IPS DF 19.7 (cell line): Measurements from ENCODE around the gene FBLN2.

Source experiments
- DNase-seq: peaks from one replicate; pipeline ENCODE4 v3.0.0-alpha.2; 2013; ENCODE audit warnings: low read depth, low spot score

The FBLN2 gene

DNA sequence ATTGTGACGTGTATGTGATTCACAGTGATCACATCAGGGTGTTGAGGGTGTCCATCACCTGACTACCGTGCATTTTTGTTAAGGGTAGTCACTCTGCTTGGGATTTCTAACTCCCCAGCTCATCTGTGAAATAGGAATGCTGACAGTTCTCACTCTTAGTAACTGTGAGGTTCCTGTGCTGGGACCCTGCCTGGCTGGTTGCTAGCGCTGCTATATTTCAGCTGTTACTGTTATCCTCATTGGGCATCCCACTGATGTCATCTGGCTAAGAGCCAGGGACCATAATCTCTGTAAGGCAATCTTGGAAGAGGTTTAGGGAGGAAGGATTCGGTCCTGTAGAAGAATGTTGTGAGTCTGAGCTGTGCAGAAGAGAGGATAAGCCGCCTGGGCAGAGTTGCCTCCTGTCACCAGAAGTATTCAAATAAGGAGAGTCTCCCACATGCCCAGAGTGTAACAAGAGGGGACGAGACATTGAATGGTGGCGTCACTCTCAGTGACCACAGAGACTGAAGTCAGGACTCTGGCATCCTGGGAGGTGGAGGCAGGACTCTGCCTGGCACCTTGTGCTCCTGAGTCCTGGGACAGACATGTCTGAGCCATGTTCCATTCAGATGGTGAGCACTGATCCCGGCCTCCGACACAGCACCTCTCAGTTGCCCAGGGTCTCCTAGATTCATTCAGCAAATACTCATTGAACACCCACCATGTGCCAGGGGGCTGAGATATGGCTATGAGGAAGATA lies 52.2 kb downstream of the FBLN2 start:
- DNase-seq = no peak

DNA sequence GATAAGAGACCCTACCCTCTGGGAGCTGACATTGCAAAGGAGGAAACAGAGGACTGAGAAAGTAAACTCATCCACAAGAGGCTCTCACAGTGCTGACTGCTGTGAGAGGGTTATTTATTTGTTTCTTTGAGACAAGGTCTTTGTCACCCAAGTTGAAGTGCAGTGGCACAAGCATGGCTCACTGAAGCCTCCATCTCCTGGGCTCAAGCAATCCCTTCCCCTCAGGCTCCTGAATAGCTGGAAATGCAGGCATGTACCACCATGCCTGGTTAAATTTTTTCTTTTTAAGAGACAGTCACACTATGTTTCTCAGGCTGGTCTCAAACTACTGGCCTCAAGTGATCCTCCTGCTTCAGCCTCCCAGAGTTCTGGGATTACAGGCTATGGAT lies 52.8 kb downstream of the FBLN2 start:
- DNase-seq = no peak

DNA sequence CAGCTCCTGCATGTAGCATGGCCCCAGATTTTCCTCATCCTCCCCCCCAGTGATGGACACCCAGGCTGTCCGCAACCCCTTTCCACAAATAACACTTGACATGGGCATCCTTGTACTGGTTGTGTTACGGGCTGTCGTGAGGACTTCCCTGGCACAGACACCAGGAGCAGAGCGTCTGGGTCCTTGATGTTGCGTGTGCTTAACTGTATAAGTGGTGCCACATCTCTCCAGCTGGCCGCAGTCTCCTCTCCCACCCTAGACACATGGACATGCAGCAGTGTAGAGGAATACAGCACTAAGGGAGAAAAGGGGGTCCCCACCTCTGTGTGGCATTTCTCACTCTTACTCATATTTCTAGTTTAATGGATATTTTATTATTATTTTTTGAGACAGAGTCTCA lies 56.6 kb downstream of the FBLN2 start:
- DNase-seq = no peak

DNA sequence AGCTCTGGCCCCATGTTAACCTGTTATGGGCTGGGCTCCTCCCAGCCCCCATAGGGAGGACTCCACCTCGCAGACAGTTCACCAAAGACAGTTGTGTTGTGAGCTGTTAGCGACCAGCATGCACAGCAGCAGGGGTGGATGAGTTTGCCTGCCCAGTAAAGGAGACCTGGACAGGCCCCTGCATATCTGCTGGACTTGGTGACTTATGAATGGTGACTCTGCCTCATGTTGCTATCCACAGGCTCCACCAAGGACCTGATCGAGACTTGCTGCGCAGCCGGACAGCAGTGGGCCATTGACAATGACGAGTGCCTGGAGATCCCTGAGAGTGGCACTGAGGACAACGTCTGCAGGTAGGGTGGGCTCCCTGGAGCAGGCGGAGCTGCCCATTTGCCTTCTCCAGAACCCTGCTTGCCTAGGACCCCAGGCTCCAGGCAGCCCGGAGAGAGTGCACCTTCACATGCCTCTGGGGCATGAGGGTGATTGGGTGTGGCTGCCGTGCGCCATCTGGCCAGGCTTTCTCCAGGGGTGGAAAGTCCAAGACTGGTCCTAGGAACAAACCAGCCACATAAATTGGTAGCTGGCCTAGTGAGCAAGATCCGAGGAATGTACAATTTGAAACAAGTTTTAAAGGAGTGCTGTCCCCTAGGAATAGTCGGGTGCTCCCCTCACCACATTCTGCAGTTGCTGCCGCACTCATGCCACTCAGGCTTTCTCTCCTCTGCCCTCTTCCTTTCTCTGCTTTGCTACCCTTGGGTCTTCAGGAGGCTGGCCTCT lies 59.1 kb downstream of the FBLN2 start:
- no peak for DNase-seq

DNA sequence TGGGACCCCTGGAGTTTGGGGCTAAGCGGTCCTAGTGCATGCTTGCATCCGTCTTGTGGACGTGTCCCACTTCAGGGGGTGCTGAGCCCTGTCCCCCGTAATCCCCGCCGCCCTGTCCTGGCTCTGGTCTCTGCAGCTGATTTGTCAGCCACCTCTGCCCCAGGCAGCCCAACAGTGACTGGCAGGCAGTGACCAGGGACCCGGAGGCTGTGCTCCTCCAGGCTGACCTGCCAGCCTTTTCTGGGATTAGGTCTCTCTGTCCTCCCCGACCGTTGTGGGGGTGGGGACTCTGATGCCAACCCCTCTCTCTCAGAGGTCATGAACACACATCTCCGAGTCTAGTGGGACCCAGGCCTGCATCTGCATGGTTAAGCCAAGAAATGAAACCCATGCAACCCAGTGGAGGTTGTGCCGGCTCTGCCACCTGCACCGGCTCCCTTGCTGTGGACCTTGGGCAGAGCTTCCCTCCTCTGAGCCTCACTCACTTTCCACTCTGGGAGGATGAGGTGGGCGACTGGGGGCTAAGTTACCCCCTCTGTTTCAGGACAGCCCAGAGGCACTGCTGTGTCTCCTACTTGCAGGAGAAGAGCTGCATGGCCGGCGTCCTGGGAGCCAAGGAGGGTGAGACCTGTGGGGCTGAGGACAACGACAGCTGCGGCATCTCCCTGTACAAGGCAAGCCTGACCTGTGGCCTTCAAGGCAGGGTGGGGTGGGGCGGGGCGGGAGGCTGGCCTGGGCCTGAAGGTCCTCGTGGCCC lies 60.2 kb downstream of the FBLN2 start:
- no peak for DNase-seq

DNA sequence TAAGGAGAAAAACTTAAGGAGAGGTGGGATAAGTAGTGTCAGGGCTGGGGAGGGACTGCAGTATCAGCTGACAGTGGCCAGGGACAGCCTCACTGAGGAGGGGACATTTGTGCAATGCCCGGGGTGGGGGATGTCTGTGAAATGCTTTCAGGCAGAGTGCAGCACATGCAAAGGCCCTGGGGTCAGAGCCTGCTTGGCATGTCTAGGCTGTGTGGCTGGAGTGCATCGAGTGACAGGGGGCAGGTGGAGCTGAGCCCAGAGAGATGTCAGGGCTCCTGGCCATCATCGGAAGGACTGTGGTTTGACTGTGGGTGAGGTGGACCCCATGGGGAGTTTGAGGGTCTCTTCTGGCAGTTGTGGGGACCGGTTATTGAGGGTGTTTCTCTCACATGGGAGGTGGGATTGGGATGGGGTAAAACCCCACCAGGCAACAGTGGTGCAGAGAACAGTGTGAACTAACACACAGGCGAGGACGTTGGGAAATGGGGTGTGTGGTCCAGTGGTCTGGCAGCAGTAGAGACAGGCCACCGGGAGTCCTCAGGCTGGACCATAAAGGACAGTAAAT lies 61.2 kb downstream of the FBLN2 start:
- DNase-seq = no peak

DNA sequence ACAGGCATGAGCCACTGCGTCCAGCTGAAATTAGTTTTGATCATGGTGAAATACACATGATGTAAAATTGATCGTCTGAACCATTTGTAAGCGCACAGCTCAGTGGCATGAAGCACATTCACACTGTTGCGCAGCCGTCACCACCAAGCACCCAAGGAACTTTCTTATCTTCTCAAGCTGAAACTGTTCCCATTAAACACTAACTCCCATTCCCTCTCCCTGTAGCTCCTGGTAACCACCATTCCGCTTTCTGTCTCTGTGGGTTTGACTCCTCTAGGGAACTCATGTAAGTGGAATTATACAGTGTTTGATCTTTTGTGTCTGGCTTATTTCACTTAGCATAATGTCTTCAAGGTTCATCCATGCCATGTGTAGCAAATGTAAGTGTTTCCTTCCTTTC lies 62.3 kb downstream of the FBLN2 start:
- DNase-seq = no peak

DNA sequence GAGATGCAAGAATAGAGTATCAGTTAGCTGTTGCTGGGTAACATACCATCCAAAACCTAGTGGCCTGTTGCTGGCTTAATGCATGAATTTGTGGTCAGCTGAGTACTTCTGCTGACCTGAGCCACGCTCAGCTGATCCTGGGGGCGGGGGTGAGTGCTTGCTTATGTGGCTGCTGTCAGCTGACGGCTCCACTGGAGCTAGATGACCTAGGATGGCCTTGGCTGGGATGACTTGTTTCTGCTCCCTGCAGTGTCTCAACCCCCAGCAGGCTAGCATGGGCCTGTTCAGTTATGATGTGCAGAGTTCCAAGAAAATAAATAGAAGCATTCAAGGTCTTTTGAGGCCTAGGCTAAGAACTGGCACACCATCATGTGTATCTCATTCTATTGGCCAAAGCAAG lies 63.9 kb downstream of the FBLN2 start:
- DNase-seq = no peak

DNA sequence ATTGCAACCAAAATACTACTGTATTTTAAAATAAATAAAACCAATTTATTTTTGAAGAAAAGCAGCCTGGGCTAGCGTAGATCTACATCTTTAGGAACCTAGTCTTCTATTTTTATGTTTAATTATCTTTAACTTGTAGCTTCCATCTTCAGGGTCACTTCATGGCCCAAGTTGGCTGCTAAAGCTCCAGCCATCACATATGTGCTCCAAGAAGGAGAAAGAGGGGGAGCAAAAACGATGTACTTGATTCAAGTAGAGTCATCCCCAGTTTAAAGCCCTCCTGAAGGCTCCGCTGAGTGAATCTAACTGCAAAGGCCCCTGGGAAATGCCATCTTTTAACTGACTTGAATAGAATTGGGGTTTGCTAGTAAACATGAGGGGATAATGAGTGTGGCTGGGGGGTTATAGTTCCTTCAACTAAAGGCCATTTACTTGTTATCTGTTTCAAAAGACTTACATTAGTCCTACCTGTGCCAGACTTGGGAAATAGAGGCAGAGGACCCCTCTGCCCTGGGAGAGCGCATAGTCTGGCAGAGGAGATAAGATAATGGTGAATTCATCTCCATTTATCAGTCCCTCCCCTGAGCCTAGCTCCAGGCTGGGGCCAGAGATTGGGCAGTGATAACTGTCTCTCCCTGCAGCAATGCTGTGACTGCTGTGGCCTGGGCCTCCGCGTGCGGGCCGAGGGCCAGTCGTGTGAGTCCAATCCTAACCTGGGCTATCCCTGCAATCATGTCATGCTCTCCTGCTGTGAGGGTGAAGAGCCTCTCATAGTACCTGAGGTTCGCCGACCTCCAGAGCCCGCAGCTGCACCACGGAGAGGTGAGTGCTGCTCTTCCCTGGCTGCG lies 64.6 kb downstream of the FBLN2 start:
- DNase-seq = no peak

DNA sequence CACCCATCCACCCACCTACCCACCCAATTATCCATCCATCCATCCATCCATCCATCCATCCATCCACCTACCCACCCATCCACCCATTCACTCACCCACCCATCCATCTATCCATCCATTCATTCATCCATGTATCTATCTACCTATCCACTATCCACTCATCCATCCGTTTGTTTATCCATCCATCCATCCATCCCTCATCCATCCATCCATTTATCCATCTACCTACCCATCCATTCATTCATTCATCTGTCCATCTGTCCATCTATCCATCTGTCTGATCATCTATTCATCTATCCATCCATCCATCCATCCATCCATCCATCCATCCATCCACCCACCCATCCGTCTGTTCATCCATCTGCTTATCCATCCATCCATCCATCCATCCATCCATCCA lies 65.7 kb downstream of the FBLN2 start:
- no peak for DNase-seq

DNA sequence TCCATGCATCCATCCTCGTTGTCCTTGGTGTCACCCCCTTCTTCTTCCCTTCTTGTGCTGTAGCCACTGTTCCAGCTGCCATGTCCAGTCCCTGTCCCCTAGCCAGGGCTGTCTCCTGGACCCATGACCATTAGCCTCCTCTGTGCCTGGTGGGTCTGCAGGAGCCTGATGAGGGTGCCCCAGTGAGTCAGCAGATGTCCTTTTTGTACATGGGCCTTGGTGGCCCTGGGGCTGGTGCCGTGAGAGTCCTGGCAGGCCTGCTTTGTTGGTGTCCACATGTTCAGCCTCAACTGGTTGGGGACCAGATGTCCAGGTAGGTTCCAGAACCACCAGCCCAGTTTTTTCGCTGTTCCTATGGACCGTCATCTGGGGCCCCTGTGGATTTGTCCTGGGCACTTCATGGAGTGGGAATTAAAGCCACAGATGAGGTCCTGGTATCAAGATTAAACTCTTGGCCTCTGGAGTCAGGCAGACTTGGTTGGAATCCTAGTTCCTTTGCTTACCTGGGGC lies 66.1 kb downstream of the FBLN2 start:
- DNase-seq = no peak

DNA sequence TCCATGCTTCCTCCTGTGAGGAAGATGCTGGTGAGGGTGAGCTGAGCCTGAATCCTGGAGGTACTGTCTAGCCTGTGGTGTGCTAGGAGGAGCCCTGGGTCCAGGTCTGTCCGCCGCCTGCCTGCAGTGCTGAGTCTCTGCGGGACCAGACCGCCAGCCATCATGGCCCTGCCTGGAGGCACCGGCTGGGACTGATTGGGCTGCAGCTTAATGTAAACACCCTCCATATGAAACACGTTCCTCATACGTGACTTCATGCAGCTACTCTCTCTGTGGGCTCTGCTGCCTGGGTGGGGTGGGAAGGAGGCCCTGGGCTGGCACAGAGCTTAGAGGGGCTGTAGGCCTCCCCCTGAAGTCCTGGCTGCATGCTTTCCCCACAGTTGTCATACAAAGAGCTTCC lies 67.4 kb downstream of the FBLN2 start:
- no peak for DNase-seq

DNA sequence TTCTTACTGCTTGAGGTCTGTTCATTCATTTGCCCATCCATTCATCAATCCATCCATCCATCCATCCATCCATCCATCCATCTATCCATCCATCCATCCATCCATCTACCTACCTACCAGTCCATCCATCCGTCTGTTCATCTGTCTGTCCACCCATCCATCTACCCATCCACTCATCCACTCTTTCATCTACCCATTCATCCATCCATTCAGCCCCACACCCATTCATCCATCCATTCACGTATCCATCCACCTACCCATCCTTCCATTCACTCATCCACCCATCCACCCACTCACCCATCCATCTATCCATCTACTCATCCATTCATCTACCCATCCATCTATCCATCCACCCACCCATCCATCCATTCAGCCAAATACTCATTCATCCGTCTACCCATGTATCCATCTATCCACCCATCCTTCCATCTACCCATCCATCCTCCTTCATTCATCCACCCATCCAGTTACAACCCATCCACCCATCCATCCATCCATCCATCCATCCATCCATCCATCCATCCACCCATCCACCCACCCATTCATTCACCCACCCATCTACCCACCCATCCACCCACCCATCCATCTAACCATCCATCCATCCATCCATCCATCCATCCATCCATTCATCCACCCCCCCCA lies 68.3 kb downstream of the FBLN2 start:
- no peak for DNase-seq

DNA sequence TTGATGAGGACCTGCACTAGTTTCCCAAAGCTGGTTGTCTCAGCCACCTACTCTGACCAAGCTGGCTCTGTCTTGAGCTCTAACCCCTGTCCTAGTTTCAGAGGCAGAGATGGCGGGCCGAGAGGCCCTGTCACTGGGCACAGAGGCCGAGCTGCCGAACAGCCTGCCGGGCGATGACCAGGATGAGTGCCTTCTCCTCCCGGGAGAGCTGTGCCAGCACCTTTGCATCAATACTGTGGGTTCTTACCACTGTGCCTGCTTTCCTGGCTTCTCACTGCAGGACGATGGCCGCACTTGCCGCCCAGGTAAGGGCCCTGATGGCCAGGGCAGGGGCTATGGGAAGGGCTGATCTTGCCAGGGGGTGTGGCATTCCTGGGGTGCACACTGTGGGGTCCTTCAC lies 69.1 kb downstream of the FBLN2 start:
- DNase-seq = no peak

DNA sequence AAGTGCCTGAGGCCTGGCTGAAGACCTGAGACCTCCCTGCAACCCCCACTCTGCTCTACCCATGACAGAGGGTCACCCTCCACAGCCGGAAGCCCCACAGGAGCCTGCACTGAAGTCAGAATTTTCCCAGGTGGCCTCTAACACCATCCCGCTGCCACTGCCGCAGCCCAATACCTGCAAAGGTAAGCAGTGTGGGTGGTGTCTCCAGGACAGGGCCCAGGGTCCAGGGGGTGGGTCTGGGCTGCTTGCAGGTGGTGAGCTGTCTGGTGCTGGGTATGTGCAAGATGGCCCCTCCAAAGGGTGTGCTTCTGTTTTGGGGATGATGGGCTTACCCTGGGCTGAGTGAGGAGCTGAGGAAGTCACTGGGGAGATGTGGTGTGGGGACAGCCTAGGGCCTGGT lies 69.9 kb downstream of the FBLN2 start:
- DNase-seq = no peak

DNA sequence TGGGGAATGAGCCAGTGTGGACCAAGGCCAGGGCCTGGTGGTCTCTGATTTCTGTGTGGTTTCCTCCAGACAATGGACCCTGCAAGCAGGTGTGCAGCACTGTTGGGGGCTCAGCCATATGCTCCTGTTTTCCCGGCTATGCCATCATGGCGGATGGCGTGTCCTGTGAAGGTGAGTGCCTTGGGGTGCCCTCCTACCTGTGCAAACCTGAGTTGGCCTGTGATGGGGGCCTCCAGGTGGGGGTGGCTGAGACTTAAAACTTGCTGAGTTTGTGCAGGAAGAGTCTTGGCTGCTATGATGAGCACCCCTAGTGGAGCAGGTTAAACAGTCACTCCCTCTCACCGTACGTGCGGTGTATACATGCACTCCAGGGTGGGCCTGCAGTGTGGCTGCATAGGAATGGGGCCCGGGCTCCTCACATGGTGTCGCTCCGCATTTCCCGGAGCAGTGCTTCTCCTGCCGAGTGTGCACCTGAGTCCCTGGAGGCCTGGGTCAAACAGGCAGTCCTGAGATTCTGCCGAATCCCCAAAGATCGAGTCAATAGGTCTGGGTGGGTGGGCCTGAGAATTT lies 70.8 kb downstream of the FBLN2 start:
- DNase-seq = no peak

DNA sequence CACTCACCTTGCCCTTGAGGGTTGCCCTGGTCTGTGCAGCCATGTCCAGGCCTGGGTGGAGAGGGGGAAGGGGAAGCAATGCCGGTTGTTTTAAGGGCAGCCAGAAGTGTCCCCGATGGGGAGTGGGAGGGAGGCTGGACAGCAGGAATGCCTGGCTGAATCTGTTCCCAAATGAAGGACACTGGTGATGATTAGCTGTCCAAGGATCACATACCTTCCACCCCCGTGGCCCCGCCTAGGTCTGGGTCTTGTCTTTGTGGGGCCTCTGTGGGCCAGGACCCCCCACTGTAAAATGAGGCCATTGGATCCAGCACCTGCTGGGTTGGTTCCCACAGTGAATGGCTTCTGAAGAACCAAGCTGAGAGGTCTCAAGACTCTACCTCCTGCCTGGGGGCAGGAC lies 71.4 kb downstream of the FBLN2 start:
- no peak for DNase-seq

DNA sequence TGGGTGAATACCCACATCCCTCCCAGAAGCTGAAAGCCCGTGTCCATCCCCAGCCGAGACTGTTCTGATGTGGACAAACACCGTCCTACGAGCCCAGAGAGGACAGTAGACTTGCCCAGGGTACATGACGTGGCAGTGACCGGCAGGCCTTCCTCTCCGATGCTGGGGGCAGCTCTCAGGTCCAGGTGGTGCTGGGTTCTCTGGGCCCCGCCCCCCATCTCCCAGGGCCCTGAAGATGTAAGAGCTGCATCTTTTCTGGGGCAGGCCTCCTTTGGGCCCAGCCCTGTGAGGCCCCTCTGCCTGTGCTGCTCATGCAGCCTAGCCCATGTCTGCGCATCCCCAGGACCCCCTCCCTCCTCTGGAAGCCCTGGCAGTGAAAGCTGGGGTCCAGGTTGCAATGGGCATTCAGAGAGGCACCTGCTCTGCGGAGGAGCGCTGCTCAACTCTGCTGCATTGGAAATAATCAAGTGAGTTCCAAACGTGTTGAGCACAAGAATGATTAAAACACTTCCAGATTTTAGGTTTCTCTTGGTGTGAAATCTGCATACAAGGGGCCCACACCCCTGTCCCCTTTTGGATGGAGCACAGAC lies 71.9 kb downstream of the FBLN2 start:
- DNase-seq = no peak

DNA sequence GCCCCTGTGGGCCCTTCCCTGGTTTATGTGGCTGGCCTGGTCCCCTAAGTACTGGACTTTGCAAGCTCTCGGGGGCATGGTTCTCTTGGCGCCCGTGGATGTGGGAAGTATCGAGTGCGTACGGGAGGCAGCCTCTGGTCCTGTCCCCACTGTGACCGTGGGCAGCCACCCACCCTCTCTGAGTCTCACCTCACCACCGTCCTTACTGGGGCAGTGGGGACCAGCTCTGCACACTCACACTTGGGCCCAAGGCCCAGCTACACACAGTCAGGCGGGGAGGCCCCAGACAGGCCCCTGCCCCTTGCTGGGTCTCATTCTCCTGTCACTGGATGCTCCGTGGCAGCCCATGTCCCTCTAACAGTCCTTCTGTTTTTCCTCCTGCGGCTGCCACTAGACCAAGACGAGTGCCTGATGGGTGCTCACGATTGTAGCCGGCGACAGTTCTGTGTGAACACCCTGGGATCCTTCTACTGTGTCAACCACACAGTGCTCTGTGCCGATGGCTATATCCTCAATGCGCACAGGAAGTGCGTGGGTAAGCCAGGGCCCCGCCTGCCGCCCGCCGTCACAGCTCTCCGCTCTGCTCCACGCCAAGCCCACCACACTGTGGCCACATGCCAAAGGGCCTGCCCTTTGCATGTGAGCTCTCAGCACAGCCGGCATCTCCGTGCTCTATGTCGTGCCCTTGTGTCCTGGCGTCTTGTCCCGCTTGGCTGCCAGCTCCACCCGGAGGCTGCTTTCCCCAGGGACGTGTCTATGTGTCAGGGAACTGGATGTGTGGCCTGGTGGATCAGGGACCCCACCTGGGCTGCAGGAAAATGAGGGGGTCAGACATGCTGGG lies 72.7 kb downstream of the FBLN2 start:
- DNase-seq = no peak
